Gastrocnemius medialis (tissue), 4 donors: ENCODE results near the gene TEKT5. TPM values are rescaled to one million over a fixed set of nuclear protein-coding genes. Genes with fewer than 3 reads are reported as not detected.

ENCODE experiments used
- ATAC-seq, 2 donors: fragments of 150-250 bp; one replicate each; pipeline ENCODE4 v1.9.1; 2016
- DNase-seq, 2 donors: peaks; one replicate each; pipeline ENCODE4 v3.0.0-alpha.2; 2019
- H3K27ac ChIP-seq, 4 donors: fragments of 200-600 bp; sonication (generic); 1 replicate in 1 of 4; 2 replicates in 3 of 4; pipeline ENCODE4 v1.5.1; 2016 to 2018; ENCODE audit warnings: mild to moderate bottlenecking in 2 of 4, moderate library complexity in 1 of 4
- H3K27me3 ChIP-seq, 3 donors: fragments of 200-600 bp; sonication (generic) in 2 of 3; 1 replicate in 1 of 3; 2 replicates in 2 of 3; pipeline versions ENCODE4 v1.5.1 to v1.6.0; 2016 to 2019; ENCODE audit warnings: mild to moderate bottlenecking in 1 of 3, moderate library complexity in 1 of 3
- H3K36me3 ChIP-seq, 2 donors: fragments of 200-600 bp; sonication (generic) in 1 of 2; one replicate each; pipeline ENCODE4 v1.5.1; 2017 to 2018
- H3K4me1 ChIP-seq, 2 donors: fragments of 200-600 bp; sonication (generic) in 1 of 2; one replicate each; pipeline ENCODE4 v1.5.1; 2016 to 2017; ENCODE audit warnings: mild to moderate bottlenecking in 2 of 2
- H3K4me3 ChIP-seq, 4 donors: fragments of 200-600 bp; sonication (generic) in 3 of 4; 1 replicate in 1 of 4; 2 replicates in 3 of 4; pipeline ENCODE4 v1.5.1; 2016 to 2019; ENCODE audit warnings: mild to moderate bottlenecking in 2 of 4
- H3K9me3 ChIP-seq, 3 donors: fragments of 200-600 bp; sonication (generic) in 2 of 3; 1 replicate in 1 of 3; 2 replicates in 2 of 3; pipeline ENCODE4 v1.5.1; 2016 to 2019
- POLR2A ChIP-seq, 2 donors: fragments of 450-650 bp; IDR thresholded peaks; one replicate each; pipeline ENCODE4 v1.6.1; 2017; ENCODE audit warnings: antibody characterized with exemption in 2 of 2, mild to moderate bottlenecking in 2 of 2, moderate library complexity in 2 of 2
- in situ Hi-C, 4 donors: fragments of 200-750 bp; cut with MboI; loops; one replicate each; pipeline versions ENCODE4 v1.15.0 to v1.8.0; 2017; ENCODE audit warnings: low sequenced_read_pairs in 4 of 4
- intact Hi-C: fragments of 100-400 bp; cut with DNase I; formaldehyde crosslinking; loops from one replicate; pipeline ENCODE4 v1.15.1; 2023; ENCODE audit warnings: low total_unique reads
- total RNA-seq, 4 donors: library from RNA; depleted of rRNA; stranded (reverse); fragments of >200 nt; gene quantifications; one replicate each; pipeline versions ENCODE4 v1.1.0 to v1.2.3, GENCODE V29; 2016
- TF ChIP-seq, protein P1 (sequence below), 5 experiments: fragments of 450-650 bp in 3 of 5; fragments of 200-600 bp in 2 of 5; sonication (generic) in 2 of 5; IDR thresholded peaks in 4 of 5; conservative IDR thresholded peaks in 1 of 5; 1 replicate in 4 of 5; 2 replicates in 1 of 5; pipeline ENCODE4 v1.5.1; 2016 to 2019; ENCODE audit warnings: antibody characterized with exemption in 5 of 5, mild to moderate bottlenecking in 3 of 5, moderate library complexity in 3 of 5

Gene TEKT5
- total RNA-seq, 4 donors from 2014 or later, result not detected

DNA sequence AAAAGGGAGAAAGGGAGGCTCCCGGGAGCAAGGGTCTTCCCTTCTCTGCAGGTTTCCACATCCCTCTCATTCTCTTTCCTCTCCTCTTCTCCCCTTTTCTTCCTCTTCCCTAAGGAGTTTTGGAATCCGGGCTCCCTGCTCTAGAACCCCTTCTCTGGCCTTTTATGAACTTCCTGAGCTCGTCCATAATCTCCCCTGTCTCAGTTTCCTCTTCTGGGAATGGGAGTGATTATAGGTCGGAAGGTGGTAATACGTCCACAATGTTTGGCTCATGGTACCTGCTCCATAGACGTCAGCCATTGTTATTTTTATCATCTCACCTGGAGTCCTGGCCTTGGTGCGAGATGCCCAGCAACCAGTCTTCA is 113.9 kb downstream of the TEKT5 start:
- Histone ChIP-seq H3K4me3 (peak overlapping the region; percentile 80 to 96 (median 88)), H3K27me3 (no peaks in the 10 kb centered on the region), H3K36me3 (no peaks in the 10 kb centered on the region), H3K9me3 (no peaks in the 10 kb centered on the region), H3K27ac (peak overlapping the region; percentile 87 to 93 (median 88)), H3K4me1 (peaks cover 33 to 46% of the 10 kb centered on the region in 2 donors)
- DNase-seq (no peak), ATAC-seq (no peak)
- no peak for TF ChIP-seq POLR2A (IDR thresholded peaks at IDR 0.05)
- TF ChIP-seq, protein P1, sequence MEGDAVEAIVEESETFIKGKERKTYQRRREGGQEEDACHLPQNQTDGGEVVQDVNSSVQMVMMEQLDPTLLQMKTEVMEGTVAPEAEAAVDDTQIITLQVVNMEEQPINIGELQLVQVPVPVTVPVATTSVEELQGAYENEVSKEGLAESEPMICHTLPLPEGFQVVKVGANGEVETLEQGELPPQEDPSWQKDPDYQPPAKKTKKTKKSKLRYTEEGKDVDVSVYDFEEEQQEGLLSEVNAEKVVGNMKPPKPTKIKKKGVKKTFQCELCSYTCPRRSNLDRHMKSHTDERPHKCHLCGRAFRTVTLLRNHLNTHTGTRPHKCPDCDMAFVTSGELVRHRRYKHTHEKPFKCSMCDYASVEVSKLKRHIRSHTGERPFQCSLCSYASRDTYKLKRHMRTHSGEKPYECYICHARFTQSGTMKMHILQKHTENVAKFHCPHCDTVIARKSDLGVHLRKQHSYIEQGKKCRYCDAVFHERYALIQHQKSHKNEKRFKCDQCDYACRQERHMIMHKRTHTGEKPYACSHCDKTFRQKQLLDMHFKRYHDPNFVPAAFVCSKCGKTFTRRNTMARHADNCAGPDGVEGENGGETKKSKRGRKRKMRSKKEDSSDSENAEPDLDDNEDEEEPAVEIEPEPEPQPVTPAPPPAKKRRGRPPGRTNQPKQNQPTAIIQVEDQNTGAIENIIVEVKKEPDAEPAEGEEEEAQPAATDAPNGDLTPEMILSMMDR (IDR thresholded peaks at IDR 0.05 in 4 of 5, conservative IDR thresholded peaks at IDR 0.05 in 1 of 5), result no peak
- intact Hi-C loops, result loop anchor here (2.0 kb wide), 2 partner anchors 22 to 338 kb away; no protein-coding TSS in a partner anchor
- in situ Hi-C loops, result no loop called here

DNA sequence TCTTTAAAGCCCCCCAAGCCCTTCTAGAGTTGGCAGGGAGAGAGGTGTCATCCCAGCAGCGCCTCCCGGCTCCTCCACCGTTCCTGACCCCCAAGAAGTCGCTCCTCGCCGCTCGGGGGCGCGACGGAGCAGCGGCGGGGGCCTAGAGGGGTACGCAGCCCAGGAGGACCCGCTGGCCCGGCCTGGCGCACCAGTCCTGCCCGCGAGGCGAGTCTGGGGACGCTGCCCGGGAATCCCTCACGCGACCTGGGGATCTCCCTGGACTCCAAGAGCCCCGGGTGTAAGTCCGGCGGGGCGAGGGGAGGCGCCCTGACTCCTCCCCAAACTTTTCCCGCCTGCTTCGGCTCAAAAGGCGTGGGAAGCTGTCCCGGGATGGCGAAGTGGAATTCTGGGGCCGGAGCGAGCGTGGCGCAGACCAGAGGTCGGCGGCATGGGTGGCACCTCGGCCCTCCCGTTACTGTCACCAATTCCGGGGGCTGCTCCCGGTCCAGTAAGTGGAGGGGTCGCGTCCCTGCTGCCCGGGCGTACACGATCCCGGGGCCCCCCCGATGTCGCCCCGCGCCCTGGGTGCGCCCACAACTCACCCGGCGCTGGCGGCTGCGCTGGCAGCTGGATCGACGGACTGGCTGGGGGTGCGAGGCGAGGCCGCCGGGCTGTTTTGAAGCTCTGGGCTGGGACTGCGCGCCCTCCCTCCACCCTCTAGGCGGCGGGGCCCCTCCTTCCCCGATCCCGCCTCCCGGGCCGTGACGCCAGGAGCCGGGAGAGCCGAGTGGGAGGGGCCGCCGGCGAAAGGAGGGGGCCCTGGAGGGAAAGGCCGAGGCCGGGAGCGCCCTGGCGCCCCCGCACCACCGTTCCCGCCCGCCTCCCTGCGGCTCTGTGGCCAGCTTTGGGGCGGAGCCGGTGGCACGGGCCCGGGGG is 114.5 kb downstream of the TEKT5 start, which contains the start of gene EMP2:
TSS of gene EMP2 (minus strand) at position 634 of the 918 bp plus-strand sequence. CDS start 32,981 bp downstream, outside the sequence.
- intact Hi-C loops, result loop anchor here (2.0 to 10.0 kb wide), 4 partner anchors 21 to 1485 kb away; partner anchors contain the start of gene HAPSTR1
- Histone ChIP-seq H3K4me3 (peak within 1 kb of the TSS; percentile 80 to 96 (median 88)), H3K27ac (peak within 1 kb of the TSS; percentile 87 to 93 (median 88)), H3K36me3 (no peaks in the 10 kb centered on the region), H3K4me1 (peaks cover 39 to 50% of the 10 kb centered on the region in 2 donors), H3K9me3 (no peaks in the 10 kb centered on the region), H3K27me3 (no peaks in the 10 kb centered on the region)
- ATAC-seq, result peak; percentile 41 to 49
- DNase-seq, result peak; percentile 23 to 54
- TF ChIP-seq, protein P1 (IDR thresholded peaks at IDR 0.05 in 4 of 5, conservative IDR thresholded peaks at IDR 0.05 in 1 of 5), result peak; percentile 33 to 67 (median 59)
- TF ChIP-seq POLR2A (IDR thresholded peaks at IDR 0.05), result peak; percentile 74 to 83
- in situ Hi-C loops, result loop anchor here in 2 of 4 donors (10.0 kb wide), 2 partner anchors 55 to 65 kb away; no protein-coding TSS in a partner anchor

DNA sequence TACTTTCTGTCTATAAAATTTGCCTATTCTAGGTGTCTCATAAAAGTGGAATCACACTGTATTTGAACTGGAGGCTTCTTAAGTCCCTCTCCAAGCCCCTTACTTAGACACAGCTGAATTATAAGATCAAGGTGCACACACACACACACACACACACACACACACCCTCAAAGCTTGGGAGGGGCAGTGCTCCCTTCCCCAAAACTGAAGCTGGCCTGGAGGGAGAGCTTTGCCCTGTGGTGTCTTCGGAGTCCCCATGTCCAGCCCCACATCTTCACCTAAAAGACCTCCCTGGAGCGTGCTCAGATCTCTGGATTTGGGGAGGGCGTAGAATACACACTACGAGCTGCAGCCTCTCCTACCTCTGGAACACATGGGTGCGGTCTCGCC is 115.2 kb downstream of the TEKT5 start:
- intact Hi-C loops, result loop anchor here (2.0 to 10.0 kb wide), 2 partner anchors 59 to 1485 kb away; partner anchors contain the start of gene HAPSTR1
- DNase-seq, result no peak
- in situ Hi-C loops, result loop anchor here in 2 of 4 donors (10.0 kb wide), 2 partner anchors 55 to 65 kb away; no protein-coding TSS in a partner anchor
- H3K27ac ChIP-seq, result peak overlapping the region; percentile 87 to 93 (median 88)
- H3K4me1 ChIP-seq, result peaks cover 39 to 50% of the 10 kb centered on the region in 2 donors
- ATAC-seq, result no peak
- TF ChIP-seq POLR2A (IDR thresholded peaks at IDR 0.05), result no peak
- peak overlapping the region; percentile 80 to 96 (median 88) for H3K4me3 ChIP-seq
- H3K36me3 ChIP-seq, result no peaks in the 10 kb centered on the region
- no peaks in the 10 kb centered on the region for H3K9me3 ChIP-seq
- H3K27me3 ChIP-seq, result no peaks in the 10 kb centered on the region

DNA sequence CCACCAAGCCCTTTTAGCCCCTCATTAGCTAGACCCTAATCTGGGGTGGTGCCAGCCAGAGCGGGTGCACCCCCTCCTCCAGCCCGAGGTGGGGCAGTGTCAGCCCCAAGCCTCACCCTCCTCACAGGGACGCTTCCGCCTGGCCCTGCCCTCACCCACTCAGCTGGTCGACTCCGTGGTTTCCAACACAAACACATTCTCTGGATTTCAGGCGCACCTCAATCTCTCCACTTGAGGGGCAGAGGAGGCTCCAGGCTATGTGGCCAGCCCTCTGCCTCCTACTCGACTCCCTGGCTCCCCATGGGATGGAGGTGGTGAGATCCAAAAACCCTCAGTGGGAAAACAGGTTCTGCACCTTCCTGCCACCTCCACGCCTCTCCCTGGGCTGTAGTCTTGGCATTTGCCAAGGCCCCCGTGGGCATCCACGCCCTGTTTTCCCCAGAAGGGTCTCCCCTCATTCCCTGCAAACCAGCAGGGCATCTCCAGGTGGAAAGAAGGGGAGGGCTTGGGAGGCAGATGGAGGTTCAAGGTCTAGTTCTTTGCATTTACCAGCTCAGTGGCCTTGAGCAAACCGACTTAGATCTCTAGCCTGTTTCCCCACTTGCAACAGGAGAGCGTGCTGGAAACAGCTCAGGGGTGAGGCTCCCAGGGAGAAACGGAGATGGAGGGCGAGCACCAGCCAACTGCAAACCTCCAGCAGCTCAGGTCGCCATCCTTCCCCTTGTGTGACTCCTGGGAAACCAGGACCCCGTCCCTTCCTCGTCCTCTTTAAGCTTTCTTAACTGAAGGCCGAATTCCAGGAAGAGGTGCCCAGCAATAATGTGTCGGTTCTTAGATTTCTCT is 116.0 kb downstream of the TEKT5 start:
- Histone ChIP-seq H3K27me3 (no peaks in the 10 kb centered on the region), H3K36me3 (no peaks in the 10 kb centered on the region), H3K9me3 (no peaks in the 10 kb centered on the region), H3K4me3 (peak overlapping the region; percentile 80 to 96 (median 88)), H3K4me1 (peaks cover 39 to 50% of the 10 kb centered on the region in 2 donors), H3K27ac (peak overlapping the region; percentile 87 to 93 (median 88))
- TF ChIP-seq, protein P1 (IDR thresholded peaks at IDR 0.05 in 4 of 5, conservative IDR thresholded peaks at IDR 0.05 in 1 of 5), result no peak
- no peak for TF ChIP-seq POLR2A (IDR thresholded peaks at IDR 0.05)
- in situ Hi-C loops, result loop anchor here in 2 of 4 donors (10.0 kb wide), 2 partner anchors 54 to 64 kb away; no protein-coding TSS in a partner anchor
- no peak for ATAC-seq
- intact Hi-C loops, result loop anchor here (2.0 to 10.0 kb wide), 2 partner anchors 58 to 1484 kb away; partner anchors contain the start of gene HAPSTR1
- DNase-seq, result no peak

Other genes with a start within 250 kb of the TEKT5 start
- gene EMP2, start 114.3 kb downstream of the TEKT5 start, total RNA-seq, result 10 to 100 TPM in 3 of 4 donors, 1 to 10 TPM in 1; 7.9 to 13.5 (median 11.7) TPM
- gene NUBP1, start 48.9 kb upstream of the TEKT5 start, total RNA-seq, result 10 to 100 TPM; 19.2 to 38.5 (median 26.9) TPM
- gene TVP23A, start 123.9 kb upstream of the TEKT5 start, total RNA-seq, result not detected
- 1 to 10 TPM; 2.3 to 9.1 (median 5.1) TPM for gene CIITA, start 182.3 kb upstream of the TEKT5 start, total RNA-seq
- gene DEXI, start 247.5 kb upstream of the TEKT5 start, total RNA-seq, result 100 to 1,000 TPM in 3 of 4 donors, 10 to 100 TPM in 1; 83.9 to 184 (median 127) TPM
- gene CLEC16A, start 249.6 kb upstream of the TEKT5 start, total RNA-seq, result 10 to 100 TPM; 24.5 to 33.0 (median 29.3) TPM